ENCODE measurements around the gene TMEM255B. TPM values are rescaled to one million over a fixed set of nuclear protein-coding genes. Genes with fewer than 3 reads are reported as not detected.
A peak's percentile ranks its signal among the peaks of the same experiment; 100 is the strongest.

The TMEM255B gene
- total RNA-seq, 2 experiments from 2014 or later, result 1.7 to 1.8 TPM

DNA sequence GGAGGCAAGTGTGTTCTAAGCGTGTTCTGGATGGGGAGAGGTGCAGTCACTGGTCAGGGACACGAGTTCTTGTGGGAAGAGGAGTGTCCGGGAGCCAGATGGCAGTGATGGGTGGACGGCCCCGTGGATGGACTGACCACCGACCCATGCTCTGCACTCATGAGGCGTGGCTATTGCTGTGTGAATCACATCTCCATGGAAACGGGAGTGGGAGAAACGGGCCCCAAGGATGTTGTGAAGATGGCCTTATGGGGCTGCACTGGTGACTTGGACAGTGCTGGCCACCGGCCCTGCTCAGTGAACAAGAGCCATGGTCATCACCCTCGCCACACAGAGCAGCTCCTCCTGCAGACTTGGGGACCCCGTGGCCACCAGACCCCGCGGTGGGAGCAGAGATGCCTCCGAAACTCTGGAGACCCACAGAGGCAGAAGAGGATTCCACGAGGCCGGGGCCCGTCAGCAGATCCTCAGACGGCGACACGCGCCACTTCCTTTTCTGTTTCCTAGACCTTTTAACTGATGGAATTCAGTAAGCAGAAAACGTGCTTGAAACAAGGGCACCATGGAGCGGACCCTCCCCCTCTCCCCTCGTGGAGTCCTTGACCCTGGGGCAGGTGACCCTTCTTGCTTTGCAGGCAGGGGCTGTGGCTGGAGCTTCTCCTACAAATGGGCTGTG is 57.4 kb downstream of the TMEM255B start:
- Mint-ChIP-seq H3K27ac (peak overlapping the region; percentile 46), H3K9me3 (no peaks in the 10 kb centered on the region), H3K4me3 (peak overlapping the region; percentile 97), H3K36me3 (ENCODE audit: low read depth) (peaks cover 16% of the 10 kb centered on the region), H3K4me1 (ENCODE audit: low read depth) (peaks cover 18% of the 10 kb centered on the region), H3K27me3 (peaks cover 3% of the 10 kb centered on the region)
- DNase-seq (no peak), ATAC-seq (peak; percentile 4)
- intact Hi-C loops (cut with micrococcal nuclease), result loop anchor here (5.0 kb wide), 1 partner anchor 411 kb away; no protein-coding TSS in a partner anchor
- ChIA-PET CTCF (interaction anchor here (0.8 to 1.0 kb wide), 3 partner anchors 32 to 410 kb away, joined by 3 read pairs; no protein-coding TSS in a partner anchor), POLR2A (interaction anchor here (1.0 kb wide), 1 partner anchor 305 kb away, joined by 3 read pairs; no protein-coding TSS in a partner anchor)
- TF ChIP-seq, protein P1, sequence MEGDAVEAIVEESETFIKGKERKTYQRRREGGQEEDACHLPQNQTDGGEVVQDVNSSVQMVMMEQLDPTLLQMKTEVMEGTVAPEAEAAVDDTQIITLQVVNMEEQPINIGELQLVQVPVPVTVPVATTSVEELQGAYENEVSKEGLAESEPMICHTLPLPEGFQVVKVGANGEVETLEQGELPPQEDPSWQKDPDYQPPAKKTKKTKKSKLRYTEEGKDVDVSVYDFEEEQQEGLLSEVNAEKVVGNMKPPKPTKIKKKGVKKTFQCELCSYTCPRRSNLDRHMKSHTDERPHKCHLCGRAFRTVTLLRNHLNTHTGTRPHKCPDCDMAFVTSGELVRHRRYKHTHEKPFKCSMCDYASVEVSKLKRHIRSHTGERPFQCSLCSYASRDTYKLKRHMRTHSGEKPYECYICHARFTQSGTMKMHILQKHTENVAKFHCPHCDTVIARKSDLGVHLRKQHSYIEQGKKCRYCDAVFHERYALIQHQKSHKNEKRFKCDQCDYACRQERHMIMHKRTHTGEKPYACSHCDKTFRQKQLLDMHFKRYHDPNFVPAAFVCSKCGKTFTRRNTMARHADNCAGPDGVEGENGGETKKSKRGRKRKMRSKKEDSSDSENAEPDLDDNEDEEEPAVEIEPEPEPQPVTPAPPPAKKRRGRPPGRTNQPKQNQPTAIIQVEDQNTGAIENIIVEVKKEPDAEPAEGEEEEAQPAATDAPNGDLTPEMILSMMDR (IDR thresholded peaks at IDR 0.05), result no peak

DNA sequence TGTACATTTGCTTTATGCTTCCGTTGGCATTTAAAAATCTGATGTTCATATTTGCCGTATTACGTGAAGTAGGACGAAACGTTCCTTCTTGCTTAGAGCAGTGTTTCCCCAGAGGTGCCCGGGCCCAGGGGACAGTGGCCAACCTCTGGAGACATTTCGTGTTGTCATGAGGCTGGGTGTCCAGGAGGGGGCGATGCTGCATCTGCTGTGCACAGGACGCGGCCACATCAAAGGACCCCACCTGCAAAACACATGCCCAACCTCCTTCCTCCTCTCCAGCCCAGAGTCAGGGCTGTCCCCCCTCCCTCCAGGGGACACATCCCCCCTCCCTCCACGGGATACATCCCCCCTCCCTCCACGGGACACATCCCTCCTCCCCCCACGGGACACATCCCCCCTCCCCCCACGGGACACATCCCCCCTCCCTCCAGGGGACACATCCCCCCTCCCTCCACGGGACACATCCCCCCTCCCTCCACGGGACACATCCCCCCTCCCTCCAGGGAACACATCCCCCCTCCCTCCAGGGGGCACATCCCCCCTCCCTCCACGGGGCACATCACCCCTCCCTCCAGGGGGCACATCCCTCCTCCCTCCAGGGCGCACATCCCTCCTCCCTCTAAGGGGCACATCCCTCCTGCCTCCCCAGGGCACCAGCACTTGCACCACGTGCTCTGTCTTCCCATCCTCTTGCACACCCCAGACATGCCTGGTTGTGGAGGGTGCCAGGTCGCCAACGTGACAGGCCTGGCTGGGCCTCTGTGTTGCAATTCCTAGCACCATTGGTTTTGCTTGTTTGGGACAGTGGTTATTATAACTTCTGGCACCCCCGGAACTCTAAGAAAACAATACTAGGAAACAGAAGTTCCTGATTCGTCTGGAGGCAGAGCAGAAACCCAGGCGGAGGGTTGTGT is 58.2 kb downstream of the TMEM255B start:
- intact Hi-C loops (cut with micrococcal nuclease), result loop anchor here (5.0 kb wide), 1 partner anchor 410 kb away; no protein-coding TSS in a partner anchor
- Mint-ChIP-seq H3K27me3 (peaks cover 3% of the 10 kb centered on the region), H3K36me3 (ENCODE audit: low read depth) (peaks cover 16% of the 10 kb centered on the region), H3K9me3 (no peaks in the 10 kb centered on the region), H3K4me1 (ENCODE audit: low read depth) (peaks cover 18% of the 10 kb centered on the region), H3K4me3 (peak overlapping the region; percentile 97), H3K27ac (peak overlapping the region; percentile 18)
- TF ChIP-seq, protein P1 (IDR thresholded peaks at IDR 0.05), result peak; percentile 83
- ATAC-seq, result peak; percentile 90
- CTCF ChIA-PET, result interaction anchor here (1.0 kb wide), 2 partner anchors 33 to 409 kb away, joined by 3 read pairs; no protein-coding TSS in a partner anchor
- POLR2A ChIA-PET, result interaction anchor here (1.0 kb wide), 1 partner anchor 304 kb away, joined by 3 read pairs; no protein-coding TSS in a partner anchor
- peak; percentile 95 for DNase-seq

DNA sequence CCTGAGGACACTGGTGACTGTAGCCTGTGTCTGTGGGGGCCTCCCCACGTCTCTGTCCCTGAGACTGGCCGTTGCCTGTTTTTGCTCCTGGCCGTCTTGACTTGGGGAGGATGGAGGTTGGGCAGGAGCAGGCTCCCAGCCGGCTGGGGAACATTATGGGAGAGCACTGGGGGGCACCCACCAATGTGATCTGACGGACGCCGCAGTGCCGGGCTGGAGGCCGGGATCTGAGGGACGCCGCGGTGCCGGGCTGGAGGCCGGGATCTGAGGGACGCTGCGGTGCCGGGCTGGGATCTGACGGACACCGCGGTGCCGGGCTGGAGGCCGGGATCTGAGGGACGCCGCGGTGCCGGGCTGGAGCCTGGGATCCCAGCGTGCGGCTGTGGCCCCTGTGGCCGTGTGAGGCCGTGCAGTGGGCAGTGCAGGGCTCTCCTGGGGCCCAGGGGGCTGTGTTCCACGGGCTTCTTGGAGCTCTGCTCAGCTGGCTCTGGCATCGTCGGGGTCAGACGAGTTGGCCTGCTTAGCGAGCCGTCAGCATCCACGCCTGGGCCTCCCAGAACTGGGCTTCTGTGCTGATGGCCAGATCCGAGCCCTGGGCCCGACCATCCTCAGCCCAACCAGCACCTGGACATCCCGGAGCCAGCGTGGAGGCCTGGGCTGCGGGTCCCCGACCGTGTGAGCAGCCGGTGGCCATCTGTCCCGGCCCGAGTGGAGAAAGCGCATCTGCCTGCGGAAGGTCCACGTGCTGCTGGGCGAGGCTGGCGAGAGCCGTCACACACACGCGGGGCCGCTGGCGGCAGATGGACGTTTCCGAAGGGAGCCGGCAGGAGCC is 59.0 kb downstream of the TMEM255B start:
- H3K27me3 Mint-ChIP-seq, result peaks cover 3% of the 10 kb centered on the region
- TF ChIP-seq, protein P1 (IDR thresholded peaks at IDR 0.05), result no peak
- no peak for ATAC-seq
- no peak overlapping the region for H3K27ac Mint-ChIP-seq
- H3K9me3 Mint-ChIP-seq, result no peaks in the 10 kb centered on the region
- peaks cover 18% of the 10 kb centered on the region for H3K4me1 Mint-ChIP-seq (ENCODE audit: low read depth)
- POLR2A ChIA-PET, result no interaction called here
- H3K36me3 Mint-ChIP-seq (ENCODE audit: low read depth), result peaks cover 16% of the 10 kb centered on the region
- H3K4me3 Mint-ChIP-seq, result no peak overlapping the region
- intact Hi-C loops (cut with micrococcal nuclease), result loop anchor here (5.0 kb wide), 1 partner anchor 409 kb away; no protein-coding TSS in a partner anchor
- DNase-seq, result no peak
- CTCF ChIA-PET, result no interaction called here

DNA sequence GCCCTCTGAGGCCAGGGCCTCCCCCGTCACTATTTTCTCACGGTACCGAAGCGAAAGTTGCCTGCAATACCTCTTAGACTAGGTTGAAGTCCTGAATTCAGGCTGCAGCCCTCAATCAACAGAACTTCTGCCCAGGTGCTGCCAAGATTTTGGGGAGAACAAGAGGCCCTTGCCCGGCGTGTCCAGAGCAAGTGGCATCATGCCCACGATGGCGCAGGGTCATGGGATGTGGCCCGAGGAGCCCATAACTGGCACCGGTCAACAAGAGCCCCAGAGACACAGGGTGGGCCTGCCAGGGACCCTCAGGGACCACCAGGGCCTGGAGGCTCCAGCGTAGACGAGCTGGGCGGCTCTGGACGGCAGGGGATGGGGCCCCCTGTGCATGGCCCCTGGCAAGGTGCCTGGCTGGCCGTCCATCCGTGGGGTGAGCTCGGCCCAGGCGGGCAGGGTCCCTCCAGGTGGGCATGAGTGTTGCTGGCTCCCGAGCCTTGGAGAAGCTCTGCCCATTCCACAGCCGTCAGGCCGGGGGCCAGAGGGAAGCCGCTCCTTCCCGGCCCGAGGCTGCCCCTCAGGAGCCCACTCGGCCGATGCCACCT is 59.8 kb downstream of the TMEM255B start:
- H3K4me1 Mint-ChIP-seq (ENCODE audit: low read depth), result peaks cover 18% of the 10 kb centered on the region
- DNase-seq, result no peak
- ATAC-seq, result no peak
- peaks cover 19% of the 10 kb centered on the region for H3K36me3 Mint-ChIP-seq (ENCODE audit: low read depth)
- POLR2A ChIA-PET, result no interaction called here
- H3K27ac Mint-ChIP-seq, result no peak overlapping the region
- H3K9me3 Mint-ChIP-seq, result no peaks in the 10 kb centered on the region
- CTCF ChIA-PET, result no interaction called here
- intact Hi-C loops (cut with micrococcal nuclease), result loop anchor here (5.0 kb wide), 1 partner anchor 409 kb away; no protein-coding TSS in a partner anchor
- no peak overlapping the region for H3K4me3 Mint-ChIP-seq
- TF ChIP-seq, protein P1 (IDR thresholded peaks at IDR 0.05), result no peak
- H3K27me3 Mint-ChIP-seq, result peaks cover 3% of the 10 kb centered on the region
